Thyroid gland (tissue), 4 donors: ENCODE measurements around the gene ZNF248.

Experiments
- CTCF ChIP-seq, 6 experiments: fragments of 200-600 bp in 3 of 6; fragments of 450-650 bp in 3 of 6; sonication (generic) in 3 of 6; IDR thresholded peaks; one replicate each; pipeline ENCODE4 v1.5.1; 2016 to 2019; ENCODE audit warnings: antibody characterized with exemption in 6 of 6, mild to moderate bottlenecking in 2 of 6, inconsistent platforms in 1 of 6, moderate library complexity in 1 of 6
- POLR2A ChIP-seq, 2 donors: fragments of 450-650 bp; IDR thresholded peaks; one replicate each; pipeline ENCODE4 v1.6.1; 2017; ENCODE audit warnings: antibody characterized with exemption in 2 of 2, mild to moderate bottlenecking in 2 of 2, moderate library complexity in 1 of 2

GRCh38 chr10:37855636-37856035 lies 1.8 kb downstream of the ZNF248 start:
- TF ChIP-seq CTCF (IDR thresholded peaks at IDR 0.05) (no peak), POLR2A (IDR thresholded peaks at IDR 0.05) (no peak)
